Nephron progenitor cell (in vitro differentiated cells): ENCODE data around the gene RAPGEF5.

ENCODE experiments used
- DNase-seq: peaks from one replicate; pipeline ENCODE4 v3.0.0; 2021
- H3K27ac Mint-ChIP-seq: 2 replicates; pipeline ENCODE4 v1.8.0; 2021; ENCODE audit warnings: mild to moderate bottlenecking, moderate library complexity, mixed read lengths
- H3K27me3 Mint-ChIP-seq: 2 replicates; pipeline ENCODE4 v1.8.0; 2021; ENCODE audit warnings: mild to moderate bottlenecking, low read depth, mixed read lengths; ENCODE audit not compliant: poor library complexity
- H3K36me3 Mint-ChIP-seq: 2 replicates; pipeline ENCODE4 v1.8.0; 2021; ENCODE audit warnings: low read depth, mixed read lengths
- H3K4me1 Mint-ChIP-seq: 2 replicates; pipeline ENCODE4 v1.8.0; 2021; ENCODE audit warnings: mixed read lengths
- H3K4me3 Mint-ChIP-seq: 2 replicates; pipeline ENCODE4 v1.8.0; 2021; ENCODE audit warnings: mild to moderate bottlenecking, moderate library complexity, mixed read lengths
- H3K9me3 Mint-ChIP-seq: 2 replicates; pipeline ENCODE4 v1.8.0; 2021; ENCODE audit warnings: mild to moderate bottlenecking, moderate library complexity, mixed read lengths
- TF ChIP-seq, protein P1 (sequence below): fragments of 200-600 bp; sonication (generic); IDR thresholded peaks from 2 replicates; pipeline ENCODE4 v1.5.0; 2021; ENCODE audit warnings: antibody characterized with exemption

The RAPGEF5 gene

GRCh38 chr7:22090512-22090911, 266.4 kb downstream of the RAPGEF5 start:
- Mint-ChIP-seq H3K4me3 (no peak overlapping the region), H3K9me3 (peaks cover 26% of the 10 kb centered on the region), H3K36me3 (peaks cover 5% of the 10 kb centered on the region), H3K4me1 (peaks cover 27% of the 10 kb centered on the region), H3K27ac (no peak overlapping the region), H3K27me3 (peaks cover 2% of the 10 kb centered on the region)
- no peak for DNase-seq
- TF ChIP-seq, protein P1, sequence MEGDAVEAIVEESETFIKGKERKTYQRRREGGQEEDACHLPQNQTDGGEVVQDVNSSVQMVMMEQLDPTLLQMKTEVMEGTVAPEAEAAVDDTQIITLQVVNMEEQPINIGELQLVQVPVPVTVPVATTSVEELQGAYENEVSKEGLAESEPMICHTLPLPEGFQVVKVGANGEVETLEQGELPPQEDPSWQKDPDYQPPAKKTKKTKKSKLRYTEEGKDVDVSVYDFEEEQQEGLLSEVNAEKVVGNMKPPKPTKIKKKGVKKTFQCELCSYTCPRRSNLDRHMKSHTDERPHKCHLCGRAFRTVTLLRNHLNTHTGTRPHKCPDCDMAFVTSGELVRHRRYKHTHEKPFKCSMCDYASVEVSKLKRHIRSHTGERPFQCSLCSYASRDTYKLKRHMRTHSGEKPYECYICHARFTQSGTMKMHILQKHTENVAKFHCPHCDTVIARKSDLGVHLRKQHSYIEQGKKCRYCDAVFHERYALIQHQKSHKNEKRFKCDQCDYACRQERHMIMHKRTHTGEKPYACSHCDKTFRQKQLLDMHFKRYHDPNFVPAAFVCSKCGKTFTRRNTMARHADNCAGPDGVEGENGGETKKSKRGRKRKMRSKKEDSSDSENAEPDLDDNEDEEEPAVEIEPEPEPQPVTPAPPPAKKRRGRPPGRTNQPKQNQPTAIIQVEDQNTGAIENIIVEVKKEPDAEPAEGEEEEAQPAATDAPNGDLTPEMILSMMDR = no peak

GRCh38 chr7:22090107-22090506, 266.8 kb downstream of the RAPGEF5 start:
- H3K27me3 Mint-ChIP-seq = peaks cover 2% of the 10 kb centered on the region
- DNase-seq = no peak
- peaks cover 30% of the 10 kb centered on the region for H3K9me3 Mint-ChIP-seq
- H3K27ac Mint-ChIP-seq = no peak overlapping the region
- H3K4me1 Mint-ChIP-seq = peaks cover 27% of the 10 kb centered on the region
- peaks cover 5% of the 10 kb centered on the region for H3K36me3 Mint-ChIP-seq
- TF ChIP-seq, protein P1 = no peak
- H3K4me3 Mint-ChIP-seq = no peak overlapping the region

DNA sequence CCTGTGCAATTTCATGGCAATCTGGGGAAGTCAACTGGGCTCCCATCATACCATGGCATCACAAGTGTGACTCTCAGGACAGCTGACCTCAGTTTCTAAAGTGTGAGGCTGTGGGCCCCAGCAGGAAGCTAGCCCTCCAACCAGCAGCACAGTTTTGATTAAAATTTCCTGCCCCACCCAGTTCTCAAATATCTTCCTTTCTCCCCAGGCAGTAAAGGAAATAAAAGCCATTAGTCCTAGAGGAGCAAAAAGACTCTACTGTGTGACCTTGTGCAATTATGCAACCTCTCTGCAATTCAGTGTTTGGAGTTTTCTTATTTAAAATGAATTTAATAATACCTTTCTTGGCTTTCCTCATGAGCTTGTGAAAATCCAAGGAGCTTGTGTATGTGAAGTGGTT, 268.1 kb downstream of the RAPGEF5 start:
- Mint-ChIP-seq H3K27ac (no peak overlapping the region), H3K9me3 (peaks cover 32% of the 10 kb centered on the region), H3K27me3 (peaks cover 5% of the 10 kb centered on the region), H3K4me1 (peaks cover 20% of the 10 kb centered on the region), H3K36me3 (peaks cover 5% of the 10 kb centered on the region), H3K4me3 (no peak overlapping the region)
- no peak for DNase-seq
- TF ChIP-seq, protein P1 = no peak

- Mint-ChIP-seq H3K27ac (no peak overlapping the region), H3K36me3 (peaks cover 5% of the 10 kb centered on the region), H3K4me3 (no peak overlapping the region), H3K9me3 (peaks cover 32% of the 10 kb centered on the region), H3K4me1 (peaks cover 18% of the 10 kb centered on the region), H3K27me3 (peaks cover 5% of the 10 kb centered on the region)
- TF ChIP-seq, protein P1 = no peak
- no peak for DNase-seq
Observed at GRCh38 chr7:22087861-22088260, 269.1 kb downstream of the RAPGEF5 start.

DNA sequence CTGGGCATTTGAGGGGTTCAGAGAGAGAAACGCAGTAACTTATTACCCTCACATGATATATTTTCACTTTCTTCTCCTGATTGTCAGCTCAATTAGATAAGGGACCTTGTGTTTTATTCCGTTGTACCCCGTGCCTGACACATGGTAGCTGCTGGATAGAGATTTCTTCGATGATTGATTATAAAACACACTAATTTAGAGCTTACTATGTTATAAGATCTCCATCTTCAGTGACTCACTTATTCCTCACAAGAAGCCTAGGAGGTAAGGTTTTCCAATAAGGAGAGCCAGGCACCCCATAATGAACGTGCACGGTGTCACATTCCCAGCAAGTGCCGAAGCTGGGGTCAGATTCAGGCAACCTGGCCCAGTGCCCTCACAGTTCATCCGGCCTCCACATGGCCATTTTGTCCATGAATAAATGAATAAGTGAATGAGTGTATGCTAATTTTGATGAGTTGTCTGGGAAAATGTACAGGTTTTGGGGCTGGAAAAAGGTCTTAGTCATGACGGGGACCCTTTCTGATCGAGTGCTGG, 273.2 kb downstream of the RAPGEF5 start:
- no peak for DNase-seq
- H3K9me3 Mint-ChIP-seq = peaks cover 22% of the 10 kb centered on the region
- H3K27ac Mint-ChIP-seq = no peak overlapping the region

More for the DNA sequence above, 273.2 kb downstream of the RAPGEF5 start:
- H3K27me3 Mint-ChIP-seq = peaks cover 21% of the 10 kb centered on the region
- peaks cover 5% of the 10 kb centered on the region for H3K36me3 Mint-ChIP-seq
- peak overlapping the region; percentile 93 for H3K4me3 Mint-ChIP-seq
- peaks cover 25% of the 10 kb centered on the region for H3K4me1 Mint-ChIP-seq
- TF ChIP-seq, protein P1 = no peak
